ENCODE results near the gene STX3.

DNA sequence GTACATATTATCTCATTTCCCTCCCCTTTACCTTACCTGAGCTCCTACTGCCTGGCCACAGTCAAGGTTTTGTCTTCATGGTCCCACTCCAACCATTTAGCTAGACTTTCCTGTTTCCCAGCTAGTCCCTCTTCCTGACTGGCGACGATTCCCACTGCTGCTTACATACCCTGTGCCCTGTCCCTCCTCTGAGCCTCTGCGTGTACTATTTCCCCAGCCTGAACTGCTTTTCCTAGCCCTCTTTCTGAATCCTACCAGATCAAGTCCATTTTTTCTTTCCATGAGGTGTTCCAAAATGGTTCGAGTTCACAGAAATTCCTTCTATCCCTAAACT, 32.0 kb downstream of the STX3 start:
- TF ChIP-seq, protein P1, sequence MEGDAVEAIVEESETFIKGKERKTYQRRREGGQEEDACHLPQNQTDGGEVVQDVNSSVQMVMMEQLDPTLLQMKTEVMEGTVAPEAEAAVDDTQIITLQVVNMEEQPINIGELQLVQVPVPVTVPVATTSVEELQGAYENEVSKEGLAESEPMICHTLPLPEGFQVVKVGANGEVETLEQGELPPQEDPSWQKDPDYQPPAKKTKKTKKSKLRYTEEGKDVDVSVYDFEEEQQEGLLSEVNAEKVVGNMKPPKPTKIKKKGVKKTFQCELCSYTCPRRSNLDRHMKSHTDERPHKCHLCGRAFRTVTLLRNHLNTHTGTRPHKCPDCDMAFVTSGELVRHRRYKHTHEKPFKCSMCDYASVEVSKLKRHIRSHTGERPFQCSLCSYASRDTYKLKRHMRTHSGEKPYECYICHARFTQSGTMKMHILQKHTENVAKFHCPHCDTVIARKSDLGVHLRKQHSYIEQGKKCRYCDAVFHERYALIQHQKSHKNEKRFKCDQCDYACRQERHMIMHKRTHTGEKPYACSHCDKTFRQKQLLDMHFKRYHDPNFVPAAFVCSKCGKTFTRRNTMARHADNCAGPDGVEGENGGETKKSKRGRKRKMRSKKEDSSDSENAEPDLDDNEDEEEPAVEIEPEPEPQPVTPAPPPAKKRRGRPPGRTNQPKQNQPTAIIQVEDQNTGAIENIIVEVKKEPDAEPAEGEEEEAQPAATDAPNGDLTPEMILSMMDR (conservative IDR thresholded peaks at IDR 0.05 in 1 of 2, IDR thresholded peaks at IDR 0.05 in 1 of 2; ENCODE audit: extremely low read depth in 1 of 2, insufficient read depth in 1 of 2, low read depth in 1 of 2, low read length in 2 of 2), result no peak
- no peak for TF ChIP-seq EZH2 (IDR thresholded peaks at IDR 0.05; ENCODE audit: borderline replicate concordance, low read length)

All from mammary epithelial cell (primary cell).